Mesendoderm (in vitro differentiated cells): Measurements from ENCODE around the gene SAYSD1.
A peak's percentile ranks its signal among the peaks of the same experiment; 100 is the strongest.

Experiments
- DNase-seq: peaks from one replicate; pipeline ENCODE4 v3.0.0; 2013
- H2AK5ac ChIP-seq: 2 replicates; pipeline ENCODE4 v1.6.1; 2013; ENCODE audit warnings: low read length, inconsistent platforms
- H2BK120ac ChIP-seq: 2 replicates; pipeline ENCODE4 v1.6.1; 2013; ENCODE audit warnings: low read depth, mild to moderate bottlenecking, low read length, moderate library complexity, mixed read lengths
- H2BK15ac ChIP-seq: replicated peaks from 2 replicates; pipeline ENCODE4 v1.6.1; 2013; ENCODE audit warnings: low read depth, mild to moderate bottlenecking, moderate library complexity
- H2BK5ac ChIP-seq: 2 replicates; pipeline ENCODE4 v1.6.1; 2013; ENCODE audit warnings: low read length, inconsistent platforms
- H3K18ac ChIP-seq: 2 replicates; pipeline ENCODE4 v1.6.1; 2013; ENCODE audit warnings: mild to moderate bottlenecking, low read length, mixed read lengths
- H3K23ac ChIP-seq: one replicate; pipeline ENCODE4 v1.6.1; 2013; ENCODE audit warnings: low read length
- H3K27ac ChIP-seq: 2 replicates; pipeline ENCODE4 v1.5.1; 2013; ENCODE audit warnings: low read depth, mild to moderate bottlenecking, inconsistent platforms, low read length, moderate library complexity
- H3K27me3 ChIP-seq: 2 replicates; pipeline ENCODE4 v1.6.1; 2013; ENCODE audit warnings: low read length, control low read depth, mild to moderate bottlenecking, inconsistent platforms; ENCODE audit not compliant: insufficient read depth, poor library complexity
- H3K36me3 ChIP-seq: 2 replicates; pipeline ENCODE4 v1.6.1; 2013; ENCODE audit warnings: low read length, inconsistent platforms; ENCODE audit not compliant: control insufficient read depth, insufficient read depth
- H3K4ac ChIP-seq: one replicate; pipeline ENCODE4 v1.6.1; 2013; ENCODE audit warnings: low read depth, mild to moderate bottlenecking, low read length, moderate library complexity
- H3K4me1 ChIP-seq: 2 replicates; pipeline ENCODE4 v1.6.1; 2013; ENCODE audit warnings: low read depth, low read length, inconsistent platforms; ENCODE audit not compliant: control insufficient read depth
- H3K4me2 ChIP-seq: 2 replicates; pipeline ENCODE4 v1.6.1; 2013; ENCODE audit warnings: low read length
- H3K4me3 ChIP-seq: 2 replicates; pipeline ENCODE4 v1.5.1; 2013; ENCODE audit warnings: mild to moderate bottlenecking, low read length
- H3K56ac ChIP-seq: one replicate; pipeline ENCODE4 v1.6.1; 2013; ENCODE audit warnings: low read length
- H3K79me1 ChIP-seq: 2 replicates; pipeline ENCODE4 v1.6.1; 2013; ENCODE audit warnings: low read length, inconsistent platforms
- H3K79me2 ChIP-seq: 2 replicates; pipeline ENCODE4 v1.6.1; 2013; ENCODE audit warnings: mild to moderate bottlenecking, low read length; ENCODE audit not compliant: control insufficient read depth, insufficient read depth
- H3K9ac ChIP-seq: 2 replicates; pipeline ENCODE4 v1.6.1; 2013; ENCODE audit warnings: low read length, inconsistent platforms
- H4K5ac ChIP-seq: one replicate; pipeline ENCODE4 v1.6.1; 2013; ENCODE audit warnings: low read length
- H4K8ac ChIP-seq: one replicate; pipeline ENCODE4 v1.6.1; 2013; ENCODE audit warnings: low read depth, mild to moderate bottlenecking, control low read depth, low read length, moderate library complexity
- WGBS: extraction: QIAGEN DNeasy Blood & Tissue Kit; methylation state at CpG from one replicate; pipeline ENCODE4 v1.1.7; 2013; ENCODE audit warnings: low lambda C conversion rate, missing lambda C conversion rate; ENCODE audit not compliant: insufficient coverage; ENCODE audit errors: extremely low coverage; 5-methylcytosine and 5-hydroxymethylcytosine counted together

Gene SAYSD1

DNA sequence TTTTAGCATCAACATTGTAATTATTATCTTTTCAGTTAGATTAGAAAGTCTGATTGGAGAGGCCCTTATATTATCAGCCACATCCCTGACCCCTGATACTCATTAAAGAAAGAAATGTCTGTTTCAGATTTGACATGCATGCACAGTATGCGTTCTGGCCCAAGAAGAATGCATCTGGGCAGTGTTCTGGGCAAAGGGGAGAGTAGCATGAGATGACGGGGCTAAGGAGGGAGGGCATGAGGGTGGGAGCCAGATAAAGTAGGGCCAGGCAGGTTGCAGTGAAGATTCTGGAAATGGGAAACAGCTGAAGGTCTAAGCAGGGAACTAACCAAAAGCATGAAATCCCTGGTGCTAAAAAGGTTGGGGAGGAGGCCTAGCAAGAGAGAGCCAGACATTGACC is 7.3 kb downstream of the SAYSD1 start:
- no peaks in the 10 kb centered on the region for H3K79me2 ChIP-seq
- no peak overlapping the region for H4K5ac ChIP-seq
- no peak overlapping the region for H3K18ac ChIP-seq
- no peak for DNase-seq
- H3K4me2 ChIP-seq: no peak overlapping the region
- H3K36me3 ChIP-seq: no peaks in the 10 kb centered on the region
- H3K27me3 ChIP-seq: no peaks in the 10 kb centered on the region
- H3K9ac ChIP-seq: no peak overlapping the region
- no peak overlapping the region for H3K27ac ChIP-seq
- H3K23ac ChIP-seq: no peak overlapping the region
- H3K4me1 ChIP-seq: no peaks in the 10 kb centered on the region
- H2BK5ac ChIP-seq: no peak overlapping the region
- no peak overlapping the region for H4K8ac ChIP-seq
- H3K56ac ChIP-seq: no peak overlapping the region
- H3K4me3 ChIP-seq: no peak overlapping the region
- H2BK120ac ChIP-seq: no peak overlapping the region
- H2BK15ac ChIP-seq: no peak overlapping the region
- H2AK5ac ChIP-seq: no peak overlapping the region
- WGBS: no CpG with 5 or more reads among the region's 2 CpGs
- H3K79me1 ChIP-seq: no peaks in the 10 kb centered on the region
- H3K4ac ChIP-seq: no peak overlapping the region

DNA sequence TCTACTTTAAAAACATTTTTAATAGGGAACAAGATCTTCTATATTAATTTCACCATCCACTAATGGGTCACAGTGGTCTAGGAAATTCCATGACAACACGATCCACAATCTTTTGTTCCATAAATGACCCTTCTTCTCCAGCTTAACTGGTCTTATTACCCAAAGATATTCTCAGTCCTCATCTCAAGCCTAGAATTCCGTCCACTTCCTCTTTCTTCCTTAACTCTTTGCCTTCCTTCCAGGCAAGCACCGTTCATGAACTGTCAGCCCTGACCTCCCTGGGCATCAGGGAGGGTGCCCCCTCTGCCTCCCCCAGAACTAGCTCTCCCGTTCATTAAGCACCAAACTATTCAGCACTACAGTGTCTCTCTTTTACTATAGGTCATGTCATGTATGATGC is 8.0 kb downstream of the SAYSD1 start:
- Histone ChIP-seq H3K56ac (no peak overlapping the region), H4K8ac (no peak overlapping the region), H3K4me2 (no peak overlapping the region), H2BK15ac (no peak overlapping the region), H2AK5ac (no peak overlapping the region), H3K27ac (no peak overlapping the region), H3K9ac (no peak overlapping the region), H3K4me1 (no peaks in the 10 kb centered on the region), H3K79me1 (no peaks in the 10 kb centered on the region), H4K5ac (no peak overlapping the region), H3K27me3 (no peaks in the 10 kb centered on the region), H3K18ac (no peak overlapping the region), H3K23ac (no peak overlapping the region), H2BK5ac (no peak overlapping the region), H3K36me3 (no peaks in the 10 kb centered on the region), H2BK120ac (no peak overlapping the region), H3K4me3 (no peak overlapping the region), H3K4ac (no peak overlapping the region), H3K79me2 (no peaks in the 10 kb centered on the region)
- no CpG with 5 or more reads among the region's 4 CpGs for WGBS
- no peak for DNase-seq

DNA sequence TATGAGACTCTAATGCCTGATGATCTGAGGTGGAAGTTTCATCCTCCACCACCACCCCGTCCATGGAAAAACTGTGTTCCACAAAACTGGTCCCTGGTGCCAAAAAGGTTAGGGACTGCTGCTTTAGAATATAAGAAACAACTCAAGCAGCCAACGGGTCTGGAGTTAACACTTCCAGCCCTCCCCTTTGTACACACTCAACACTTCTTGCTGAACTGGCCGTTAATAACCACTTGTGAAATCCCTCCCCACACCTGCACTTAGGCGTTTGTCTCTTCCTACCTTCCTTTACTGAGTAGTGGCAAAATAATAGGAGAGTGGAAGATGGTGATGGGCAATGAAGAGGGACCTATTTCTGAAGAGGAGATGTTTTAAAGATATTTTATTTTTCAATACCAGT is 10.5 kb downstream of the SAYSD1 start:
- no peak overlapping the region for H2BK120ac ChIP-seq
- no peak overlapping the region for H2AK5ac ChIP-seq
- no peak for DNase-seq
- H3K36me3 ChIP-seq: no peaks in the 10 kb centered on the region
- no peak overlapping the region for H2BK15ac ChIP-seq
- H3K79me2 ChIP-seq: no peaks in the 10 kb centered on the region
- no peak overlapping the region for H3K18ac ChIP-seq
- no peaks in the 10 kb centered on the region for H3K79me1 ChIP-seq
- H2BK5ac ChIP-seq: no peak overlapping the region
- no peak overlapping the region for H3K23ac ChIP-seq
- H3K9ac ChIP-seq: no peak overlapping the region
- H3K56ac ChIP-seq: no peak overlapping the region
- no peak overlapping the region for H3K4ac ChIP-seq
- no peak overlapping the region for H3K27ac ChIP-seq
- no peak overlapping the region for H4K5ac ChIP-seq
- no peaks in the 10 kb centered on the region for H3K4me1 ChIP-seq
- no CpG with 5 or more reads among the region's 4 CpGs for WGBS
- H3K27me3 ChIP-seq: no peaks in the 10 kb centered on the region
- H4K8ac ChIP-seq: no peak overlapping the region
- no peak overlapping the region for H3K4me3 ChIP-seq
- H3K4me2 ChIP-seq: no peak overlapping the region

DNA sequence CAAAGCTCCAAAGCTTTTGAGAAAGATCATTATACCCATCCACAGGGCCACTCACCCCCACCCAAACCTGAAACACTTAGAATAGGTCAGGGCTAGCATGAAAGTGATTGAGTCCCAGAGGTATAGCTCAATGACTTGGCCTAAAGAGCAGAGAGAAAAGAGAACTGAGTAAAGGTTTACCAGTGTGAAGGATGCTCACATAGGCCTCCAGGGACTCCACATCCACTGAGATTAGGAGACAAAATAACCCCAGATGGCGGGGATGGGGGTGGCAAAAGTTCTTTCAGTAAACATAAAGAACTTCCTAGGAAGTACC is 12.2 kb downstream of the SAYSD1 start:
- H3K79me2 ChIP-seq: no peaks in the 10 kb centered on the region
- H2AK5ac ChIP-seq: no peak overlapping the region
- H4K8ac ChIP-seq: no peak overlapping the region
- no peak for DNase-seq
- H3K4me2 ChIP-seq: no peak overlapping the region
- H2BK5ac ChIP-seq: no peak overlapping the region
- H3K4ac ChIP-seq: no peak overlapping the region
- no peaks in the 10 kb centered on the region for H3K4me1 ChIP-seq
- no peak overlapping the region for H2BK15ac ChIP-seq
- H3K4me3 ChIP-seq: no peak overlapping the region
- H2BK120ac ChIP-seq: no peak overlapping the region
- H3K27me3 ChIP-seq: no peaks in the 10 kb centered on the region
- H3K18ac ChIP-seq: no peak overlapping the region
- no CpG with 5 or more reads among the region's 1 CpG for WGBS
- H3K79me1 ChIP-seq: no peaks in the 10 kb centered on the region
- no peak overlapping the region for H4K5ac ChIP-seq
- no peaks in the 10 kb centered on the region for H3K36me3 ChIP-seq
- H3K56ac ChIP-seq: no peak overlapping the region
- no peak overlapping the region for H3K23ac ChIP-seq
- H3K9ac ChIP-seq: no peak overlapping the region
- no peak overlapping the region for H3K27ac ChIP-seq

DNA sequence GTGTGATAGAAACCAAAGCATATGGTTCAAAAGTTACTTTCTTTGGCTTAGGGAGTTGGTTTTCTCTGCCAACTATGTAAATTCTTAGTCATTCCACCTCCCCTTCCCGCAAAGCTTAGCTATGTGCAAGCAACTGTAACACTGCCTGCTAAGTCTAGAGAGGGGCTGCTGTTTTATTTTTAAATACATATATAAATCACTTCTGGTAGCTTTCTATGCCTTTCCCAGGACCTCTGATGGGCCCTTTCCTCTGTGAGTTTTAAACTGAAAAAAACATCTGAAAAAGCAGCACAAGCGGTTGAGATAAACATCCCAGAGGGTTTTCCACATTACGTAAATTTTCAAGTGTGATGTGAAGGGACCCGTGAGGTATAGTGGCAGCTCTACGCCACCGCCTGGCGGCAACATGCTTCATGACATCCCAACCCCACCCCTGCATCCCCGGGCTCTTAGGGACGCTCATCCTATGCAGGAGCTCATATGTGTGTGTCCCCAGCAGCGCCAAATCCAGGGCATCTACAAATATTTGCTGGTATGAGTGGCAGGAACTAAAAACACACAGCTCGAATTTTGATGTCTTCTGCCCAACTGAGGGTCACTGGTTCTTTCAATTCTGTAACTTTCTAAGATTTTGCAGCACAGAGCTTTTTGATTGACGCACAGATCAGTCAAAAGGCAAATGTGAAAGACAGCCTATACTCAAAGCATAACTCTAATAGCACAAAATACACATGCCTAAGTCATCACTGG is 12.7 kb downstream of the SAYSD1 start:
- no peak overlapping the region for H3K23ac ChIP-seq
- H3K9ac ChIP-seq: no peak overlapping the region
- no peak overlapping the region for H3K4me2 ChIP-seq
- H3K36me3 ChIP-seq: no peaks in the 10 kb centered on the region
- no peak overlapping the region for H3K4ac ChIP-seq
- no peak overlapping the region for H2BK5ac ChIP-seq
- no peak overlapping the region for H3K56ac ChIP-seq
- no peak overlapping the region for H3K4me3 ChIP-seq
- no peaks in the 10 kb centered on the region for H3K27me3 ChIP-seq
- H2BK120ac ChIP-seq: no peak overlapping the region
- H3K79me2 ChIP-seq: no peaks in the 10 kb centered on the region
- no peaks in the 10 kb centered on the region for H3K79me1 ChIP-seq
- no peak overlapping the region for H2BK15ac ChIP-seq
- H4K8ac ChIP-seq: peak overlapping the region; percentile 13
- H2AK5ac ChIP-seq: no peak overlapping the region
- DNase-seq: peak; percentile 78
- H4K5ac ChIP-seq: no peak overlapping the region
- no peaks in the 10 kb centered on the region for H3K4me1 ChIP-seq
- no peak overlapping the region for H3K18ac ChIP-seq
- no peak overlapping the region for H3K27ac ChIP-seq
- WGBS: no CpG with 5 or more reads among the region's 12 CpGs

DNA sequence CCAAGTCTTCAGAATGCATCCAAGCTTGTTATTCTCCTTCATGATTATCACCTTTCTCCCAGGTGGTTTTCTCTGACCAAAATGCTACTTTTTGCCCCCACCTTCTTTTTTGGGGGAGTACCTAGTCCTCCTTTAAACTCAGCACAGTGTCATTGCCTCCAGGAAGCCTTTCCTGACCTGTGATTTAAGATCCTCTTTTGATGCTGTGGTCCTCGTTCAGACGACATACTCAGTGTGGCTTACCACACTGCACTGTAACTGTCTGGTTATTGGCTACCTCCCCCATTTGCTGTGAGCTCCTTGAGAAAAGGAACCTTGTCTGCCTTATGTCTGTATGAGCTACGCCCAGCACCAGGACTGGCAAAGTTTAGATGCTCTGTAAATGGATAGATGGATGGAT is 14.6 kb downstream of the SAYSD1 start:
- WGBS: no CpG with 5 or more reads among the region's 3 CpGs
- Histone ChIP-seq H3K4me3 (no peak overlapping the region), H3K27me3 (no peaks in the 10 kb centered on the region), H3K23ac (no peak overlapping the region), H2BK15ac (no peak overlapping the region), H3K18ac (no peak overlapping the region), H2BK5ac (no peak overlapping the region), H3K27ac (no peak overlapping the region), H2AK5ac (no peak overlapping the region), H4K8ac (no peak overlapping the region), H3K36me3 (no peaks in the 10 kb centered on the region), H3K56ac (no peak overlapping the region), H3K4me1 (no peaks in the 10 kb centered on the region), H4K5ac (no peak overlapping the region), H3K4ac (no peak overlapping the region), H2BK120ac (no peak overlapping the region), H3K4me2 (no peak overlapping the region), H3K9ac (no peak overlapping the region), H3K79me2 (no peaks in the 10 kb centered on the region), H3K79me1 (no peaks in the 10 kb centered on the region)
- DNase-seq: no peak
